NCI-H2196 treated with DMSO at 0.1 percent for 48 hours (cell line): Measurements from ENCODE around the gene PXK.

Source experiments
- DNase-seq: peaks from one replicate; lab custom pipeline; 2025; ENCODE audit not compliant: unreplicated experiment; lab: John Stamatoyannopoulos, UW

The PXK gene

GRCh38 chr3:58347984-58348383 is 15.3 kb downstream of the PXK start:
- no peak for DNase-seq

- no peak for DNase-seq
Observed at GRCh38 chr3:58349792-58350626, 17.3 kb downstream of the PXK start.

- no peak for DNase-seq
Observed at GRCh38 chr3:58350627-58351013, 17.9 kb downstream of the PXK start.

- DNase-seq = no peak
Observed at GRCh38 chr3:58351920-58352319, 19.2 kb downstream of the PXK start.

- no peak for DNase-seq
Observed at GRCh38 chr3:58352626-58353025, 19.9 kb downstream of the PXK start.

GRCh38 chr3:58353722-58354553 is 21.2 kb downstream of the PXK start:
- no peak for DNase-seq

- no peak for DNase-seq
Observed at GRCh38 chr3:58355179-58355578, 22.5 kb downstream of the PXK start.

- no peak for DNase-seq
Observed at GRCh38 chr3:58356054-58356453, 23.4 kb downstream of the PXK start.

- DNase-seq = no peak
Observed at GRCh38 chr3:58357402-58357801, 24.7 kb downstream of the PXK start.

GRCh38 chr3:58358092-58358491 is 25.4 kb downstream of the PXK start:
- no peak for DNase-seq

- DNase-seq = no peak
Observed at GRCh38 chr3:58358808-58359207, 26.1 kb downstream of the PXK start.

GRCh38 chr3:58359621-58360020 is 26.9 kb downstream of the PXK start:
- DNase-seq = no peak

GRCh38 chr3:58361866-58362265 is 29.2 kb downstream of the PXK start:
- DNase-seq = no peak

- no peak for DNase-seq
Observed at GRCh38 chr3:58366699-58367098, 34.0 kb downstream of the PXK start.

GRCh38 chr3:58369038-58369437 is 36.3 kb downstream of the PXK start:
- no peak for DNase-seq

- no peak for DNase-seq
Observed at GRCh38 chr3:58369876-58370275, 37.2 kb downstream of the PXK start.

GRCh38 chr3:58370407-58370806 is 37.7 kb downstream of the PXK start:
- no peak for DNase-seq

- DNase-seq = no peak
Observed at GRCh38 chr3:58371754-58372153, 39.1 kb downstream of the PXK start.

GRCh38 chr3:58375254-58375653 is 42.6 kb downstream of the PXK start:
- DNase-seq = no peak

- DNase-seq = no peak
Observed at GRCh38 chr3:58377168-58377567, 44.5 kb downstream of the PXK start.

- DNase-seq = no peak
Observed at GRCh38 chr3:58377750-58378149, 45.1 kb downstream of the PXK start.

GRCh38 chr3:58379351-58380073 is 46.8 kb downstream of the PXK start:
- DNase-seq = no peak
